Stimulated activated CD8-positive, alpha-beta memory T cell treated with anti-CD3 and anti-CD28 coated beads, Interleukin-7, amount 100 ng/mL, for 1 hour (primary cell): ENCODE data around the gene RNASEH2C.
"Not testable (repeated sequence)": the region's sequence is repeated elsewhere in the genome, so short reads cannot be mapped to it uniquely, and the experiment has no call there.

ENCODE experiments used
- DNase-seq, 2 donors: peaks; one replicate each; pipeline ENCODE4 v3.0.0-alpha.2; 2020; ENCODE audit warnings: low read depth in 2 of 2

The RNASEH2C gene

GRCh38 chr11:65720211-65720934 is at the start of gene RNASEH2C:
Gene RNASEH2C, minus strand, starts transcription at chr11:65720798. Its CDS starts 40 bp downstream, at chr11:65720758.
- DNase-seq, result peak; percentile 42 to 50

- not testable (repeated sequence) for DNase-seq
These were observed 47.2 kb upstream of the RNASEH2C start for GRCh38 chr11:65767806-65768205.

GRCh38 chr11:65767406-65767805 is 46.8 kb upstream of the RNASEH2C start:
- DNase-seq, result no peak

- no peak for DNase-seq
These were observed 45.9 kb upstream of the RNASEH2C start for GRCh38 chr11:65766535-65766934.

GRCh38 chr11:65764434-65764833 is 43.8 kb upstream of the RNASEH2C start:
- DNase-seq, result no peak

GRCh38 chr11:65762816-65763215 is 42.2 kb upstream of the RNASEH2C start:
- not testable (repeated sequence) for DNase-seq

- not testable (repeated sequence) for DNase-seq
These were observed 41.6 kb upstream of the RNASEH2C start for GRCh38 chr11:65762169-65762568.

- DNase-seq, result no peak
These were observed 24.5 kb upstream of the RNASEH2C start for GRCh38 chr11:65745049-65745448.

- no peak for DNase-seq
These were observed 24.1 kb upstream of the RNASEH2C start for GRCh38 chr11:65744699-65745042.

GRCh38 chr11:65744026-65744698 is 23.6 kb upstream of the RNASEH2C start:
- no peak for DNase-seq

GRCh38 chr11:65743681-65744025 is 23.1 kb upstream of the RNASEH2C start:
- DNase-seq, result no peak

- no peak for DNase-seq
These were observed 21.8 kb upstream of the RNASEH2C start for GRCh38 chr11:65742353-65742752.

- DNase-seq, result no peak
These were observed 20.6 kb upstream of the RNASEH2C start for GRCh38 chr11:65741185-65741584.

GRCh38 chr11:65739022-65739421 is 18.4 kb upstream of the RNASEH2C start:
- no peak for DNase-seq

- DNase-seq, result no peak
These were observed 16.2 kb upstream of the RNASEH2C start for GRCh38 chr11:65736810-65737209.

- not testable (repeated sequence) for DNase-seq
These were observed 14.5 kb upstream of the RNASEH2C start for GRCh38 chr11:65735111-65735510.

GRCh38 chr11:65730461-65730860 is 9.9 kb upstream of the RNASEH2C start:
- no peak for DNase-seq

- no peak for DNase-seq
These were observed 7.3 kb upstream of the RNASEH2C start for GRCh38 chr11:65727865-65728264.

- DNase-seq, result no peak
These were observed 6.1 kb upstream of the RNASEH2C start for GRCh38 chr11:65726660-65727059.

- DNase-seq, result no peak
These were observed 1.7 kb upstream of the RNASEH2C start for GRCh38 chr11:65722261-65722660.

- DNase-seq, result no peak
These were observed 757 bp downstream of the RNASEH2C start for GRCh38 chr11:65719871-65720210.

- no peak for DNase-seq
These were observed 1.6 kb downstream of the RNASEH2C start for GRCh38 chr11:65718964-65719492.

GRCh38 chr11:65718531-65718930 is 2.1 kb downstream of the RNASEH2C start:
- no peak for DNase-seq
